Measurements from ENCODE around the gene ZNF232. TPM values are rescaled to one million over a fixed set of nuclear protein-coding genes. Genes with fewer than 3 reads are reported as not detected.

Gene ZNF232
- total and polyA plus RNA-seq, 2 of the 13 experiments (the other 11 are each of a cell fraction or from before 2014, with no cell fraction given) = 7.8 to 28.7 TPM

GRCh38 chr17:5080591-5080990, 31.1 kb downstream of the ZNF232 start:
- Histone ChIP-seq H3K4me2 (ENCODE audit: low read depth, low read length) (no peak overlapping the region), H3K27me3 (ENCODE audit: control insufficient read depth in 1 of 2, insufficient read depth in 2 of 2, low read length in 2 of 2) (peaks cover 0 to 1% of the 10 kb centered on the region in 2 experiments; a peak in 3 of 5 replicates), H3K36me3 (replicated peaks in 1 of 2; ENCODE audit: control insufficient read depth in 1 of 2, insufficient read depth in 2 of 2, low read length in 2 of 2) (no peaks in the 10 kb centered on the region), H2AFZ (ENCODE audit: low read length) (no peak overlapping the region), H3K9me3 (ENCODE audit: low read length) (no peaks in the 10 kb centered on the region), H4K20me1 (ENCODE audit: insufficient read depth, low read length) (no peaks in the 10 kb centered on the region), H3K9ac (ENCODE audit: insufficient read depth, low read depth, low read length) (no peak overlapping the region), H3K4me1 (ENCODE audit: insufficient read depth, low read length) (peaks cover 5% of the 10 kb centered on the region), H3K79me2 (ENCODE audit: insufficient read depth, low read length) (no peaks in the 10 kb centered on the region), H3K4me3 (replicated peaks in 1 of 3; ENCODE audit: insufficient read depth in 1 of 3, low read depth in 2 of 3, low read length in 3 of 3) (no peak overlapping the region), H3K27ac (ENCODE audit: extremely low read length, insufficient read depth, low read length) (no peak overlapping the region)
- ATAC-seq (no peak), FAIRE-seq (no peak), DNase-seq (ENCODE audit: low spot score) (no peak)
- ChIA-PET POLR2A (no interaction called here), CTCF (ENCODE audit: low intra/inter-chr PET ratio, low total read pairs) (no interaction called here)
- TF ChIP-seq ZNF704 (CRISPR knock-in tag; IDR thresholded peaks at IDR 0.05; ENCODE audit: borderline replicate concordance) (no peak), NR2F2 (IDR thresholded peaks at IDR 0.05; ENCODE audit: borderline replicate concordance, low read depth) (no peak), SIX1 (CRISPR knock-in tag; IDR thresholded peaks at IDR 0.05; ENCODE audit: borderline replicate concordance) (no peak), ZNF460 (CRISPR knock-in tag; IDR thresholded peaks at IDR 0.05; ENCODE audit: borderline replicate concordance) (no peak), ZNF296 (CRISPR knock-in tag; conservative IDR thresholded peaks at IDR 0.05) (no peak)
- in situ Hi-C loops (cut with HindIII; ENCODE audit: extremely low pct_ligation_motif_present, low pct_unique_long_range_greater_than_20kb) = no loop called here
- no TSS peak for BruUV-seq (replicated peaks)
- intact Hi-C loops (cut with micrococcal nuclease; ENCODE audit: unreplicated experiment) = no loop called here
- 27% methylated on average over 3 of the region's 3 CpGs for WGBS (ENCODE audit: low lambda C conversion rate)

- POLR2A ChIA-PET = no interaction called here
- TF ChIP-seq ARHGAP35 (CRISPR knock-in tag; IDR thresholded peaks at IDR 0.05; ENCODE audit: borderline replicate concordance) (no peak), EED (CRISPR knock-in tag; IDR thresholded peaks at IDR 0.05) (no peak), ZMYM3 (CRISPR knock-in tag; IDR thresholded peaks at IDR 0.05) (no peak), ZNF619 (CRISPR knock-in tag; IDR thresholded peaks at IDR 0.05) (no peak), RFX1 (IDR thresholded peaks at IDR 0.05) (no peak), ZNF496 (CRISPR knock-in tag; IDR thresholded peaks at IDR 0.05; ENCODE audit: insufficient replicate concordance) (no peak), ZNF841 (CRISPR knock-in tag; IDR thresholded peaks at IDR 0.05; ENCODE audit: borderline replicate concordance) (no peak), ZNF777 (CRISPR knock-in tag; IDR thresholded peaks at IDR 0.05) (no peak), RNF219 (CRISPR knock-in tag; IDR thresholded peaks at IDR 0.05) (no peak)
Measured at GRCh38 chr17:5078106-5079028, 33.3 kb downstream of the ZNF232 start, which contains the start of gene ZFP3. ZFP3 (plus strand) TSS chr17:5078467; CDS start chr17:5091505, 13,038 bp downstream.

More at GRCh38 chr17:5078106-5079028, 33.3 kb downstream of the ZNF232 start, which contains the start of gene ZFP3:
- BruUV-seq (replicated peaks) = no TSS peak
- Histone ChIP-seq H3K4me2 (ENCODE audit: low read depth, low read length) (no peak within 1 kb of the TSS), H3K9ac (ENCODE audit: insufficient read depth, low read depth, low read length) (no peak within 1 kb of the TSS), H3K27ac (ENCODE audit: extremely low read length, insufficient read depth, low read length) (no peak within 1 kb of the TSS), H3K79me2 (ENCODE audit: insufficient read depth, low read length) (no peaks in the 10 kb centered on the region), H2AFZ (ENCODE audit: low read length) (no peak within 1 kb of the TSS), H3K4me3 (replicated peaks in 1 of 3; ENCODE audit: insufficient read depth in 1 of 3, low read depth in 2 of 3, low read length in 3 of 3) (no peak within 1 kb of the TSS), H3K4me1 (ENCODE audit: insufficient read depth, low read length) (peaks cover 9% of the 10 kb centered on the region), H3K27me3 (ENCODE audit: control insufficient read depth in 1 of 2, insufficient read depth in 2 of 2, low read length in 2 of 2) (no peaks in the 10 kb centered on the region; a peak in 1 of 5 replicates), H4K20me1 (ENCODE audit: insufficient read depth, low read length) (no peaks in the 10 kb centered on the region), H3K9me3 (ENCODE audit: low read length) (no peaks in the 10 kb centered on the region), H3K36me3 (replicated peaks in 1 of 2; ENCODE audit: control insufficient read depth in 1 of 2, insufficient read depth in 2 of 2, low read length in 2 of 2) (no peaks in the 10 kb centered on the region)
- no peak for ATAC-seq
- CTCF ChIA-PET (ENCODE audit: low intra/inter-chr PET ratio, low total read pairs) = no interaction called here
- intact Hi-C loops (cut with micrococcal nuclease; ENCODE audit: unreplicated experiment) (no loop called here), in situ Hi-C loops (cut with HindIII; ENCODE audit: extremely low pct_ligation_motif_present, low pct_unique_long_range_greater_than_20kb) (no loop called here)
- no peak for FAIRE-seq
- no peak for DNase-seq (ENCODE audit: low spot score)
- 84% methylated on average over 68 of the region's 75 CpGs for WGBS (ENCODE audit: low lambda C conversion rate)
